Cardiac muscle cell (in vitro differentiated cells and primary cell): Measurements from ENCODE around the gene CLIP2. TPM values are rescaled to one million over a fixed set of nuclear protein-coding genes. Genes with fewer than 3 reads are reported as not detected.

Experiments used
- DNase-seq, 2 donors: peaks; one replicate each; pipeline versions ENCODE4 v3.0.0 to v3.0.0-alpha.2; 2010 to 2017; ENCODE audit warnings: low read depth in 1 of 2, low spot score in 1 of 2
- H3K27ac ChIP-seq: fragments of 200-600 bp; sonication (generic); 2 replicates; pipeline ENCODE4 v1.5.1; 2016
- H3K27me3 ChIP-seq: fragments of 200-600 bp; sonication (generic); 2 replicates; pipeline ENCODE4 v1.6.0; 2016; ENCODE audit warnings: control low read depth
- H3K36me3 ChIP-seq: fragments of 200-600 bp; sonication (generic); 2 replicates; pipeline ENCODE4 v1.5.1; 2016; ENCODE audit warnings: control low read depth
- H3K4me1 ChIP-seq: fragments of 200-600 bp; sonication (generic); 2 replicates; pipeline ENCODE4 v1.8.1; 2017; ENCODE audit warnings: low read depth, mild to moderate bottlenecking, mixed run types
- H3K4me3 ChIP-seq: fragments of 200-600 bp; sonication (generic); 2 replicates; pipeline ENCODE4 v1.5.1; 2016; ENCODE audit warnings: mild to moderate bottlenecking
- H3K9me3 ChIP-seq: fragments of 200-600 bp; sonication (generic); 2 replicates; pipeline ENCODE4 v1.5.1; 2017; ENCODE audit warnings: low read depth, mild to moderate bottlenecking, control low read depth
- CTCF ChIP-seq: IDR thresholded peaks from 2 replicates; pipeline ENCODE4 v1.5.1; 2012; ENCODE audit warnings: low read depth, mild to moderate bottlenecking, low read length
- polyA plus RNA-seq: library from polyadenylated mRNA; unstranded; fragments of >200 nt; fragmentation: Nextera tagmentation; extraction: Ambion mirVana; gene quantifications from 2 replicates; pipeline ENCODE4 v1.2.1, GENCODE V29; 2016
- total RNA-seq: library from RNA; depleted of rRNA; stranded (reverse); fragments of >200 nt; gene quantifications from 2 replicates; pipeline ENCODE4 v1.2.3, GENCODE V29; 2016

Gene CLIP2
- total and polyA plus RNA-seq, 2 experiments from 2014 or later, result 11.1 to 20.0 TPM

- no peak for TF ChIP-seq CTCF
- peaks cover 16% of the 10 kb centered on the region for H3K27me3 ChIP-seq
- H3K27ac ChIP-seq, result no peak overlapping the region
Observed at GRCh38 chr7:74286131-74286530, 3.1 kb upstream of the CLIP2 start.

GRCh38 chr7:74287303-74288033, 1.7 kb upstream of the CLIP2 start:
- no peak overlapping the region for H3K27ac ChIP-seq
- no peaks in the 10 kb centered on the region for H3K36me3 ChIP-seq
- no peak for DNase-seq
- no peak for TF ChIP-seq CTCF
- no peaks in the 10 kb centered on the region for H3K9me3 ChIP-seq
- H3K4me3 ChIP-seq, result no peak overlapping the region
- peaks cover 16% of the 10 kb centered on the region for H3K27me3 ChIP-seq
- H3K4me1 ChIP-seq, result peaks cover 3% of the 10 kb centered on the region

More at GRCh38 chr7:74286131-74286530, 3.1 kb upstream of the CLIP2 start:
- DNase-seq, result no peak
- H3K36me3 ChIP-seq, result no peaks in the 10 kb centered on the region
- H3K4me1 ChIP-seq, result peaks cover 3% of the 10 kb centered on the region
- H3K4me3 ChIP-seq, result no peak overlapping the region
- H3K9me3 ChIP-seq, result no peaks in the 10 kb centered on the region

GRCh38 chr7:74288034-74288881, 949 bp upstream of the CLIP2 start:
- Histone ChIP-seq H3K9me3 (no peaks in the 10 kb centered on the region), H3K36me3 (no peaks in the 10 kb centered on the region), H3K27me3 (peaks cover 16% of the 10 kb centered on the region), H3K27ac (no peak overlapping the region), H3K4me3 (no peak overlapping the region), H3K4me1 (peaks cover 3% of the 10 kb centered on the region)
- DNase-seq, result peak in 1 of 2 donors; percentile 52
- no peak for TF ChIP-seq CTCF

GRCh38 chr7:74289659-74290552, 699 bp downstream of the CLIP2 start:
- no peak for TF ChIP-seq CTCF
- Histone ChIP-seq H3K27me3 (peaks cover 16% of the 10 kb centered on the region), H3K4me1 (peaks cover 3% of the 10 kb centered on the region), H3K36me3 (no peaks in the 10 kb centered on the region), H3K4me3 (peak overlapping the region; percentile 98), H3K9me3 (no peaks in the 10 kb centered on the region), H3K27ac (no peak overlapping the region)
- no peak for DNase-seq

- Histone ChIP-seq H3K4me1 (peaks cover 3% of the 10 kb centered on the region), H3K9me3 (no peaks in the 10 kb centered on the region), H3K27me3 (peaks cover 16% of the 10 kb centered on the region), H3K4me3 (peak overlapping the region; percentile 98), H3K27ac (no peak overlapping the region), H3K36me3 (no peaks in the 10 kb centered on the region)
- no peak for TF ChIP-seq CTCF
- no peak for DNase-seq
Observed at GRCh38 chr7:74290553-74290950, 1.3 kb downstream of the CLIP2 start.
